Natural killer cell treated with Interleukin-12 subunit alpha and Interleukin-12 subunit beta and Interleukin-15 and Interleukin-18, amount 100 ng/mL, for 72 hours (primary cell): ENCODE results near the gene MAPK8IP3. TPM values are rescaled to one million over a fixed set of nuclear protein-coding genes. Genes with fewer than 3 reads are reported as not detected.

Experiments
- ATAC-seq, 2 donors: fragments of 150-1000 bp; cut with Tn5 transposase in 1 of 2; sonication (Bioruptor Pico), chemical (Tn5 transposase) in 1 of 2; 2 replicates each; pipeline ENCODE4 v1.10.0; 2021
- DNase-seq: peaks from one replicate; pipeline ENCODE4 v3.0.0; 2022; ENCODE audit warnings: low spot score
- H3K27ac Mint-ChIP-seq, 2 donors: 1 replicate in 1 of 2; 2 replicates in 1 of 2; pipeline ENCODE4 v1.8.0; 2022; ENCODE audit warnings: mixed read lengths in 2 of 2, mild to moderate bottlenecking in 1 of 2, moderate library complexity in 1 of 2
- H3K27me3 Mint-ChIP-seq, 2 donors: 1 replicate in 1 of 2; 2 replicates in 1 of 2; pipeline ENCODE4 v1.8.0; 2022; ENCODE audit warnings: mixed read lengths in 2 of 2
- H3K36me3 Mint-ChIP-seq: one replicate; pipeline ENCODE4 v1.8.0; 2022; ENCODE audit warnings: mixed read lengths
- H3K4me1 Mint-ChIP-seq, 2 donors: 1 replicate in 1 of 2; 2 replicates in 1 of 2; pipeline ENCODE4 v1.8.0; 2022; ENCODE audit warnings: low read depth in 2 of 2, mixed read lengths in 2 of 2, mild to moderate bottlenecking in 1 of 2
- H3K4me3 Mint-ChIP-seq: one replicate; pipeline ENCODE4 v1.8.0; 2022; ENCODE audit warnings: mixed read lengths
- H3K9me3 Mint-ChIP-seq: 2 replicates; pipeline ENCODE4 v1.8.0; 2022; ENCODE audit warnings: mixed read lengths
- total RNA-seq, 2 donors: library from RNA; stranded (reverse); gene quantifications; one replicate each; pipeline ENCODE4 v1.2.3, GENCODE V29; 2022

Gene MAPK8IP3
- total RNA-seq, 2 donors from 2014 or later: 92.8 to 132 TPM

- no peaks in the 10 kb centered on the region for H3K9me3 Mint-ChIP-seq
- H3K27ac Mint-ChIP-seq: no peak overlapping the region
- ATAC-seq: no peak
- H3K27me3 Mint-ChIP-seq: no peaks in the 10 kb centered on the region
- peaks cover 15 to 16% of the 10 kb centered on the region in 2 donors for H3K4me1 Mint-ChIP-seq
- no peak for DNase-seq
- peaks cover 6% of the 10 kb centered on the region for H3K36me3 Mint-ChIP-seq
- H3K4me3 Mint-ChIP-seq: no peak overlapping the region
These were observed 70.6 kb downstream of the MAPK8IP3 start for GRCh38 chr16:1776672-1776955.

GRCh38 chr16:1776991-1777374 lies 71.0 kb downstream of the MAPK8IP3 start:
- Mint-ChIP-seq H3K4me1 (peaks cover 15% of the 10 kb centered on the region in 2 donors), H3K36me3 (peaks cover 4% of the 10 kb centered on the region), H3K27ac (no peak overlapping the region), H3K9me3 (no peaks in the 10 kb centered on the region), H3K4me3 (no peak overlapping the region), H3K27me3 (no peaks in the 10 kb centered on the region)
- DNase-seq (no peak), ATAC-seq (no peak)

GRCh38 chr16:1777375-1778199 lies 71.6 kb downstream of the MAPK8IP3 start:
- ATAC-seq: no peak
- Mint-ChIP-seq H3K4me1 (peaks cover 10% of the 10 kb centered on the region in 2 donors), H3K9me3 (no peaks in the 10 kb centered on the region), H3K36me3 (no peaks in the 10 kb centered on the region), H3K4me3 (no peak overlapping the region), H3K27me3 (no peaks in the 10 kb centered on the region), H3K27ac (no peak overlapping the region)
- DNase-seq: no peak

- DNase-seq: no peak
- no peak overlapping the region for H3K4me3 Mint-ChIP-seq
- no peak overlapping the region for H3K27ac Mint-ChIP-seq
- no peaks in the 10 kb centered on the region for H3K36me3 Mint-ChIP-seq
- H3K9me3 Mint-ChIP-seq: no peaks in the 10 kb centered on the region
- H3K4me1 Mint-ChIP-seq: peaks cover 10 to 14% of the 10 kb centered on the region in 2 donors
- ATAC-seq: no peak
- H3K27me3 Mint-ChIP-seq: no peaks in the 10 kb centered on the region
These were observed 72.5 kb downstream of the MAPK8IP3 start for GRCh38 chr16:1778200-1779179.

- Mint-ChIP-seq H3K4me3 (no peak overlapping the region), H3K27ac (no peak overlapping the region), H3K9me3 (no peaks in the 10 kb centered on the region), H3K4me1 (peaks cover 10 to 14% of the 10 kb centered on the region in 2 donors), H3K27me3 (no peaks in the 10 kb centered on the region), H3K36me3 (no peaks in the 10 kb centered on the region)
- ATAC-seq (no peak), DNase-seq (no peak)
These were observed 73.3 kb downstream of the MAPK8IP3 start for GRCh38 chr16:1779234-1779701.

- H3K9me3 Mint-ChIP-seq: no peaks in the 10 kb centered on the region
- H3K4me3 Mint-ChIP-seq: no peak overlapping the region
- H3K27me3 Mint-ChIP-seq: no peaks in the 10 kb centered on the region
- H3K4me1 Mint-ChIP-seq: peaks cover 11 to 14% of the 10 kb centered on the region in 2 donors
- no peak for ATAC-seq
- H3K27ac Mint-ChIP-seq: no peak overlapping the region
- H3K36me3 Mint-ChIP-seq: no peaks in the 10 kb centered on the region
- no peak for DNase-seq
These were observed 74.0 kb downstream of the MAPK8IP3 start for GRCh38 chr16:1779741-1780676.

GRCh38 chr16:1780677-1781072 lies 74.7 kb downstream of the MAPK8IP3 start:
- Mint-ChIP-seq H3K27ac (no peak overlapping the region), H3K4me3 (no peak overlapping the region), H3K36me3 (no peaks in the 10 kb centered on the region), H3K9me3 (no peaks in the 10 kb centered on the region), H3K4me1 (peaks cover 14 to 15% of the 10 kb centered on the region in 2 donors), H3K27me3 (no peaks in the 10 kb centered on the region)
- DNase-seq: no peak
- ATAC-seq: no peak

- Mint-ChIP-seq H3K27me3 (no peaks in the 10 kb centered on the region), H3K4me3 (peak overlapping the region; percentile 81), H3K27ac (peak overlapping the region; percentile 37 to 61), H3K4me1 (peaks cover 14 to 15% of the 10 kb centered on the region in 2 donors), H3K36me3 (no peaks in the 10 kb centered on the region), H3K9me3 (no peaks in the 10 kb centered on the region)
- ATAC-seq (no peak), DNase-seq (no peak)
These were observed 75.3 kb downstream of the MAPK8IP3 start for GRCh38 chr16:1781254-1781653.

GRCh38 chr16:1781758-1782407 lies 75.9 kb downstream of the MAPK8IP3 start:
- no peaks in the 10 kb centered on the region for H3K9me3 Mint-ChIP-seq
- H3K36me3 Mint-ChIP-seq: no peaks in the 10 kb centered on the region
- H3K27me3 Mint-ChIP-seq: no peaks in the 10 kb centered on the region
- peak overlapping the region; percentile 37 to 61 for H3K27ac Mint-ChIP-seq
- peaks cover 14 to 15% of the 10 kb centered on the region in 2 donors for H3K4me1 Mint-ChIP-seq
- DNase-seq: no peak
- peak overlapping the region; percentile 94 for H3K4me3 Mint-ChIP-seq
- ATAC-seq: peak in 1 of 2 donors; percentile 18

GRCh38 chr16:1782408-1783264 lies 76.6 kb downstream of the MAPK8IP3 start, which contains the start of the genes NUBP2 and SPSB3:
Gene NUBP2, plus strand, starts transcription at chr16:1782960. Its CDS starts 61 bp downstream, at chr16:1783021.
Gene SPSB3, minus strand, starts transcription at chr16:1782571. Its CDS starts 1,088 bp downstream, at chr16:1781483.
- Mint-ChIP-seq H3K4me1 (peaks cover 14 to 15% of the 10 kb centered on the region in 2 donors), H3K4me3 (peak within 1 kb of the TSS; percentile 94), H3K9me3 (no peaks in the 10 kb centered on the region), H3K27me3 (no peaks in the 10 kb centered on the region), H3K36me3 (no peaks in the 10 kb centered on the region), H3K27ac (peak within 1 kb of the TSS; percentile 62 to 69)
- DNase-seq (peak; percentile 100), ATAC-seq (peak; percentile 94 to 95)

- Mint-ChIP-seq H3K27ac (no peak overlapping the region), H3K27me3 (no peaks in the 10 kb centered on the region), H3K4me1 (peaks cover 14 to 16% of the 10 kb centered on the region in 2 donors), H3K4me3 (peak overlapping the region; percentile 47), H3K36me3 (no peaks in the 10 kb centered on the region), H3K9me3 (no peaks in the 10 kb centered on the region)
- DNase-seq (no peak), ATAC-seq (no peak)
These were observed 79.2 kb downstream of the MAPK8IP3 start for GRCh38 chr16:1784977-1785845.
